Measurements from ENCODE around the gene SH3GL1.

GRCh38 chr19:4342314-4342614, 58.1 kb downstream of the SH3GL1 start:
- TF ChIP-seq SUZ12 (IDR thresholded peaks at IDR 0.05) (no peak), ARNT (IDR thresholded peaks at IDR 0.05) (no peak), SP1 (IDR thresholded peaks at IDR 0.05) (no peak), HDGF (IDR thresholded peaks at IDR 0.05; ENCODE audit: borderline replicate concordance) (no peak), FOXM1 (IDR thresholded peaks at IDR 0.05; ENCODE audit: borderline replicate concordance) (no peak), BHLHE40 (IDR thresholded peaks at IDR 0.05; ENCODE audit: borderline replicate concordance) (no peak), L3MBTL2 (conservative IDR thresholded peaks at IDR 0.05) (no peak)

Data from HEK293T (cell line).